HG02642 (cell line): Measurements from ENCODE around the gene CBX8.
"Not testable (repeated sequence)": the region's sequence is repeated elsewhere in the genome, so short reads cannot be mapped to it uniquely, and the experiment has no call there.

Source experiments
- ATAC-seq: cut with Tn5 transposase; IDR thresholded peaks from one replicate; pipeline ENCODE4 v1.9.1; 2021; ENCODE audit warnings: mild to moderate bottlenecking; ENCODE audit not compliant: unreplicated experiment, poor library complexity

CBX8 gene

DNA sequence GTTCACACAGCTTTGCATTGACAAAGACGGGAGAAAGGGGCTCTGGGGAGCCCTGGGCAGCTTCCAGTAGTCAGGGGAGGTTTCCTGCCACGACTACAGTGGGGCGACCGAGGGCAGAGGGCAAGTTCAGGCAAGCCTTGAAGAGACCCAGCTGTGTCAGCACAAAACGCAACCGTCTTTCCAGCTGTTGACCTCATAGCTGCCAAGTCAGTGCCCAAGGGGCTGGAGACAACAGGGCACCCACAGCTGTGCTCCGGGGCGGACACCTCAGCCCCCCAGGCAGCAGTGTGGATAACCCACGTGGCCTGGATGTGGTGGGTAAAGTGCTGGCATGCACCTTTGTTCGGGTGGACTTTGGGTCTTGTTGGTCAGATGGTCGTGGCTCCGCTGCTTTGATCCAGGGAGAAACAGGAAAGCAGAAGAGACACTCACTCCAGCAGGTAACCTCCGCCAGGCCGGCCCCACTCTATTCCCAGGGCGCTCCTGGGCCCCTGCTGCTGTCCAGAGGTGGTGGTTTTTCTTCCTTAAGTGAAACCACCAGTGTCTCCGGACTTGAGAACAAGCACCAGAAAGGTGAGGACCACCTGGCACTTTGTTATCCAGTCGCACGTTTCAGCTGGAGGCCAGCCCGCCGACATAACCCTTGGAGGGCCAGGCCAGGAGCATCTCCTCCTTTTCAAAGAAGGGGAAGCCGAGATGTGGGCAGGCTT is 36.5 kb downstream of the CBX8 start:
- no peak for ATAC-seq

DNA sequence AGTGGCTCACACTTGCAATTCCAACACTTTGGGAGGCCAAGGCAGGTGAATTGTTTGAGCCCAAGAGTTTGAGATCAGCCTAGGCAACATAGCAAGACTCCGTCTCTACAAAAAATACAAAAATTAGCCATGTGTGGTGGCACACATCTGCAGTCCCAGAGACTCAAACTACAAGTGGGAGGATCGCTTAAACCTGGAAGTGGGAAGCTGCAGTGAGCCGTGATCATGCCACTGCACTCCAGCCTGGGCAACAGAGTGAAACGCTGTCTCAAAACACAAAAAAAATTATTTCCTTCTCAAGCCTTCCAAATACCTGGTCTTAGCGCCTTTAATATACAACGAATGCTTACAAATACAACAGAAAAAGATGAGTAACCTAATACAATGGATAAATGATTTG is 38.6 kb downstream of the CBX8 start:
- ATAC-seq = no peak

DNA sequence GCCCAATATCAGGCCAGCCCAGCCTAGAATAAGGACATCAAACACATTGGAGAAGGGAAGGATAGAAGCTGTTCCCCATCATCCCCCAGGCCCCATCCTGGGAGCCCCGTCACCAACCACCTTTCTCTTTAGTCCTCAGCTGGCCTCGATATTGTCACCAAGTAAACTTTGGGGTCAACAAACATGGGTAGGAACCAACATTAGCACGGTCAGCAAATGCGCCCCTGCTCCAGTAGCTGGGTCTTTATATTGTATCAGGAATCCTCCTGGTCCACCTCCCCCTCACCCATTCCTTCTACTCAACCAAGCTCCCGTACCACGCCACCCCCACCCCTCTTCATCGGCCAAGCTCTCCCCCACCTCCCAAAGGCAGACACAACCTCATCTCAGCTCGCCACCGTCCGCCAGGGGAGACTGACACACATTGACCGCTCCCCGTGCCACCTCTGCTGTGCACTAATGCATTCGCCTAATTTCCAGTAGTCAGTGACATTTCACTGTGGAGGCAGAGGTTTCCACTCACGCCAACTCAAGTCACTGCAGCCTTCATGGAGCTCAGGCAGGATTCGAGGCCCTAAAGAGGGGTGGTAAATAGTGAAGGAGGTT is 39.6 kb downstream of the CBX8 start:
- no peak for ATAC-seq

DNA sequence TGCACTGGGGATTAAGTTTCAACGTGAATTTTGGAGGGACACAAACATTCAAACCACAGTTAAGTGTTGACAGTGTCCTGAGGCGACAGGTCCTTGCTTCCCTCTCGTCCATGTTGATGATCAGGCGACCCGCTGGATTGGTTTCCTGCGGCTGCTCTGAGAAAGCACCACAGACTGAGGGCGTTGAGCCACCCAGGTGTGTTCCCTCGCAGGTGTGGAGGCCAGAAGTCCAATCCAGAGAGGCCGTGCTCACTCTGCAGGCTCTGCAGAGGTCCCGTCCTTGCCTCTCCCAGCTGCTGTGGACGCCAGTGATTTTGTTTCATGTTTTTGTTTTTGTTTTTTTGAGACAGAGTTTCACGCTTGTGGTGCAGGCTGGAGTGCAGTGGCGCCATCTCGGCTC is 41.3 kb downstream of the CBX8 start:
- no peak for ATAC-seq

DNA sequence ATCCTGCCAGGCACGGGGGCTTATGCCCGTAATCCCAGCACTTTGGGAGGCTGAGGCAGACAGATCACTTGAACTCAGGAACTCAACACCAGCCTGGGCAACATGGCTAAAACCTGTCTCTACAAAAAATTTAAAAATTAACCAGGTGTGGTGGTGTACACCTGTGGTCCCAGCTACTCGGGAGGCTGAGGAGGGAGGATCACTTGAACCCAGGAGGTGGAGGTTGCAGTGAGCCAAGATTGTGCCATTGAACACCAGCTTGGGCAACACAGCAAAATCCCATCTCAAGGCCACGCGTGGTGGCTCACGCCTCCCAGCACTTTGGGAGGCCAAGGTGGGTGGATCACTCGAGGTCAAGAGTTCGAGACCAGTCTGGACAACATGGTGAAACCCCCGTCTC is 42.0 kb downstream of the CBX8 start:
- ATAC-seq = not testable (repeated sequence)

DNA sequence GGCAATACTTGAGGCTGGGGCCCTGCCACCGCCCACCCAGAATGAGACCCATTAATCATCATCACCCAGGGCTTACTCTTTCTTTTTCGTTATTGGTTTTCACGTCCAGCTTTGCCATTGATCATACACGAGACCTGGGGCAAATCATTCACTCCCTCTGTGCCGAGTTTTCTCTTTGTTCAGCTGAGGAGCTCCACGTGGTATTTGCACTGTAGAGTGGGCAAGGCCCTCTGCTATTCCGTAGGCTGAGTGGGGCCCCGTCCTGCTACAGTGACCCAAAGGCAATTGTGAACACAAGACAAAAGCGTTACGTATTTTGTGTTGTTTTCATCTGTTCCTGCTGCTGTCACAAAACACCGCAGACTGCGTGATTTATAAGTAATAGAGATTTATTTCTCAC is 42.5 kb downstream of the CBX8 start:
- no peak for ATAC-seq

DNA sequence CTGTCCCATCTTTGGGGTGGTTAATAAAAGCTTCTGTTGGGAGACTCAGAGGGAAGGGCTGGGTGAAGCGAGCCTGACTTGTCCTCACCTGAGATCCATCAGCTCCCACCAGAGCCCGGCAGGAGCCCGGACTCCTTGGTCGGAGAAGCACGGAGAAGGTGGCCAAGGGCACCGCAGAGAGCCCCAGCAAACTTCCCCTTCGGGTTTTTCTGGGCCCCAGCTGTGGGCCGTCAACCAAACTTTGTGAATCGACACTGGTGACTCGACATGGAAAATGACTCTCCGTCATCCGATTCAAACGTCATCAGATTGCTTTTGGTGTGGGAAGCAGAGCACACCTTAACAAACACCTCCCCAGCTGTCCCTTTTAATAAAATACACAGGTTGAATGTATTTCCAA is 44.7 kb downstream of the CBX8 start:
- ATAC-seq = no peak

DNA sequence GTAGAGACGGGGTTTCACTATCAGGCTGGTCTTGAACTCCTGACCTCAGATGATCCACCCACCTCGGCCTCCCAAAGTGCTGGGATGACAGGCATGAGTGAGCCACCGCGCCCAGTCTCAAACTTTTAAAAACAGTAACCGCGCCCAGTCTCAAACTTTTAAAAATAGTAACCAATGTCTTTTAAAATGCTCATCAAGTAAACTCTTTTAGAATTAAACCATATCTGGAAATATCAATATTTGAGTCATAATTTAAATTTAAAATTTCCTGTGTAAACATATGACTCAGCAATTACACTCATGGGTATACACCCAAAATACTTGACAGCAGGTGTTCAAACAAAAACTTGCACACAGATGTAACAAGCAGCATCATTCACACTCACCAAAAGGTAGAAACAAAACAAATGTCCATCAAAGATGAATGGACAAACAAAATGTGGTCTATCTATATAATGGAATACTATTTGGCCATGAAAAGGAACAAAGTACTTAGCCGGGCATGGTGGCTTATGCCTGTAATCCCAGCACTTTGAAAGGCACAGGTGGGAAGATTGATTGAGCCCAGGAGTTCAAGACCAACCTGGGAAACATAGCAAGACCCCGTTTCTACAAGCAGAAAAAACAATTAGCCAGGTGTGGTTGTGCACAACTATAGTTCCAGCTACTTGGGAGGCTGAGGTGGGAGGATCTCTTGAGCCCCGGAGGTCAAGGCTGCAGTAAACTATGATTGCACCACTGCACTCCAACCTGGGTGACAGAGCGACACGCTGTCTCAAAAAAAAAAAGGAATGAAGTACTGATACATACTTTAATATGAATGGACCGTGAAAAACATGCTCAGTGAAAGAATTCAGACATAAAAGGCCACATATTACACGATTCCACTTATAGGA is 46.0 kb downstream of the CBX8 start:
- ATAC-seq = no peak

DNA sequence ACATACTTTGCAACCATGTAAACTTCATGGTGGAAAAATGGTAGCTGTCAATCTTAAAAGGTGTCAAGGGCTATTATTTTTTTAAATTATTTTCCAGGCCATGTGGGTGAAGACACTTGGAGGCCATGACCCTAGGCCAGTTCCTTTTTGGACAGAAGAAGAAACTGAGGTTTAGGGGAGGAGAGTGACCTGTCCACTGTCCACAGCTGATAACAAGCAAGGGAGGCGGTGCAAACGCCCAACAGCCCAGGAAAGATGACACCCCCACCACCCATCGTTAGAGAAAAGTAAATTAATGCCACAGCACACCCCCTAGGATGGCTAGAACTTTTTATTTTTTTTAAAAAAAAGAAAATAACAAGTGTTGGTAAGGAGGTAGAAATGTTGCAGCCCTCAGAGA is 46.9 kb downstream of the CBX8 start:
- ATAC-seq = no peak

DNA sequence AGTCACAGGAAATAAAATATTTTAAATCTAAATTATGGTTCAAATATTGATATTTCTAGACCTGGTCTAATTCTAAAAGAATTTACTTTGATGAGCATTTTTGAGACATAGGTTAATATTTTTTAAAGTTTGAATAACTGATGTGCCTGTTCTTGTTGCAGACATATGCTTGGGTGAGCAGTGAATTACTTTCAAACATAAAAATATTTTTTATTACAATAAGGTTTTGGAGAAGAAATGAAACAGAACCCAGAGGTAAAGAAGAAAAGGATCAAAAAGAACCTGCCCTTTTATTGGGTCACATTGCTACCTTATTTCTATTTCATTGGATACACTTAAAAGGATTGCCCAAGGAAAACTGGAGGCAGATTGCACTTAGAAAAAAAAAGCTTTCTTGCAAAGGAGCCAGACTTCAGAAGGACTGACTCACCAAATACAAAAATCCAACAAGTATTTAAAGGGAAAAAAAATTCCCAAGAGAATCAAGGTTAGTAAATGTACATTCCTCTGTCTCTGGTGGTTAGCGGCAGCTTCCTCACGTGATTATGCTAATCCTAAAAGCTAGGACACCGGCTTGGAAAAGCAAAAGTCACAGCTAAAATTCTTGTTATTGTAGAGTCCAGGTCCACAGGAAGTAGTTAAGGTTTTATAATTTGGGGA is 47.6 kb downstream of the CBX8 start:
- ATAC-seq = no peak

DNA sequence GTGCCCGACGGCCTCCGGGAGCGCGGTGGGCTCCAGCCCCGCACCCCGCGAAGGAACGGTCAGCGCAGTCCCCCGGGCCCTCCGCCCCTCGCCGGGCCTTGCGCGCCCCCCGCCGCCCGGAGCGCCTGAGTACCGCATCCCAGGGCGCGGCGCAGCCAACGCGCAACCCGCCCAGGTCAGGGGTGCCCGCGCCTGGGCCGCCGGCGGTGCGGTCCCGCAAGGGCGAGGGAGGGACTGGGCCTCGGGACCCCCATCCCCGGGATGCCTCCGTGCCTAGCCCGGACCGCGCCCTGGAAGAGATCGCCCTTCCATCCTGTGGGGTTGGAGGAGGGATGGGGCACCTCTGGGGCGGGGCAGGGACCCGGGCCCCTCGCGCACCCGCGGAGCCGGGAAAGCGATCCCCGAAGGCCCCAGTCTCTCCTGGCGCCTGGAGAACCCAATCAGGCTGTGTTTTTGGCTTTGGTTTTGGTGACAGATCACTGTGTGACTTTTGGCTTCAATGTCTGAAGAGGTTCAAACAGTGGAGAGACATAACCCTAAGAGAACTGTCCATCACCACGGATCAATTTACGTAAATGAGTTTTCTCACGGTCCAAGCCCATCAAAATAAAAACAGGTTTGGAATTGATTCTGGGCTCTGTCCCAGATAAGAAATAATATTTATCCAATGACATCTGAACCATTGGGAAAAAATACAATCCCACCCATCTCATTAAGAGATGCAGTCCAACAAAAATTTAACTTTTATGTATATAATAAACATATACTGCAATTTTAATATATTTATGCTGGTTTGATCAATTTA is 48.4 kb downstream of the CBX8 start:
- no peak for ATAC-seq

DNA sequence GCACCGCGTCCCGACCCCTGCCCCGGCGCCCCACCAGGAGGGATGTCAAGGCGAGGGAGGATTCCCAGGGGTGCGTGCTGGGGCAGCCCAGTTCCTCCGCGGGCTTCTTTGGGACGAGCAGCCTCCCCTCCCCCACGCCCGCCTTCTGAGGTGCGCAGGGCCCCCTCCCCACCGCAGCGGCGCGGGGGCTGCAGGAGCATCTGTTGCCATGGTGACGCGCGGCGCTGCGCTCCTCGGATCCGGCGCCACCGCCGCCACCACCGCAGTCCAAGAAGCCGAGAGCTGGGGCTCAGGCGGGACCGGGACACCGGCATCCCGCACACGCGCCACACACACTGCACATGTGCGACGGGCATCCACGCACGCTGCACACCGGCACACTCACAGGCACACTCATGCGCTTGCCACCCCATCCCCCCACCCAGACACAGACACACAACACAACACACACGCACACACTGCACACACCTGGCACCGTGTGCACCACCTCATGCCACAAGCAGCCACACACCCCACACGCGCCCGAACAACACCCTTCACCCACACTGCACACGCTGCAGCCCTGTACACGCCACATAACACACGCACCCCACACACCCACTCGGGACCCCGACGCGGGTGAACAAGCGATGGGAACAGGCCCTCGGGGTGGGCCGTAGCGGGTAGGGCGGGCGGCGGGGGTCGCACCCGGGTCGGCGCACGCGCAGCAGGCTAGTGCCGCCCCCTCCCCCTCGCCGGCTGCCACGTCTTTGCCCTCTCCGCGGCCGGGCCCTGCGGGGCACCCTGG is 49.2 kb downstream of the CBX8 start:
- ATAC-seq = no peak

DNA sequence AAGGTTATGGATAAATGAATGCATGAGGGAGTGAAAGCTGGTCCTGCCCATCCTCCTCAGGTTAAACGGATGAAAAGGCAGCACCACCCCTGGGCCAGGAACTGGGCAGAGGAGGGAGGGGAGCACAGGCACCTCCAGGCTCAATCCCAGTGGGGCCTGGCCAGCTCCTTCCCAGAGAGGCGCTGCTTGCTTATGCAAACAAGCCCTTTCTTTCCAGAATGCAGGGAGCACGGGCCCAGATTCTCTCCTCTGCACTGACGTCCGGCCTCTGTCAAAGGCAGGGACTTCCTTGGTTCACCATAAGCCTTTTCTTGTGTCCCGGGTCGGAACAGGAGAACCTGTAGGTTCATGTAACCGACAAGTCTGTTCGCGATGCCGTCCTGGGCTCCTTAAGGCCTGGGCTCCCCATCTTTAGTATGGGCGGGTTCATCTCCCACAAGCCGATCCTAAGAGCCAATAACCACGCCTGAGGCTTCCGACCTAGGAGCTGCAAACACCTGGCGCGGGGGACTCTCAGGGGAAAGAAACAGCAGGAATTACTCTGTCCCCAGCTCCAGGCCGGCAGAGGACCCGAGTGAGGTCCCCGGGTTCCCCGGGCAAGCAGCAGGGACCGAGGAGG is 49.9 kb downstream of the CBX8 start:
- no peak for ATAC-seq

DNA sequence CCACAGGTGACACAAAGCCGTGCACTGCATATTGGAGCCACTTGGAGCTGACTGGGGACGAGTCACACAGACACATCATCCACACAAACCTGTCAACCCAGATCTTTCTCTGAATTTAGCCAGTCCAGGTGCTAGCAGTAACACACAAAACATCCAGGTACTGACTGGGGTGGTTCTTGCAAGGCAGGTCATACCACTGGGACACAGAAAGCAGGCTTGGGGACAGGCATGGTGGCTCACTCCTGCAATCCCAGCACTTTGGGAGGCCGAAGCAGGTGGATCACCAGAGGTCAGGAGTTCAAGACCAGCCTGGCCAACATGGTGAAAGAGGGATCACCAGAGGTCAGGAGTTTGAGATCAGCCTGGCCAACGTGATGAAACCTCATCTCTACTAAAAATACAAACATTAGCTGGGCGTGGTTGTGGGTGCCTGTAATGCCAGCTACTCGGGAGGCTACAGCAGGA is 51.2 kb downstream of the CBX8 start:
- ATAC-seq = no peak

DNA sequence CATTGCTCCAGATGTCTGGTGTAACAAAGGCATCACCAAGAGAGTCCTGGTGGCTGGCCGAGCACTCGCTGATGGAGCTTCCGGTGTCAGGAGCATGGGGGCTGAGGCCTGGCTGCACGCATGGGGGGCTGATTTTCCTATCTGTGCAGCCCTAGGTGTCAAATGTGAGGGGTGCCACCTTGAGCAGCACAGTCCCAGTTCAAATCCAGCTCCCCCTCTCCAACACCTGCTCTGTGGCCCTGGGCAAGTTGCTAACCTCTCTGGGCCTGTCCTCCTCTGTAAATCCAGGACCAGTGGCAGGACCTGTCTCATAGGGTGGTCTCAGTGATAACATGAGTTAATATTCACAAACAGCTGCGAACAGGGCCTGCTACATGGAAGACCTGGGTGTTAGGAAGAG is 53.3 kb downstream of the CBX8 start:
- no peak for ATAC-seq

DNA sequence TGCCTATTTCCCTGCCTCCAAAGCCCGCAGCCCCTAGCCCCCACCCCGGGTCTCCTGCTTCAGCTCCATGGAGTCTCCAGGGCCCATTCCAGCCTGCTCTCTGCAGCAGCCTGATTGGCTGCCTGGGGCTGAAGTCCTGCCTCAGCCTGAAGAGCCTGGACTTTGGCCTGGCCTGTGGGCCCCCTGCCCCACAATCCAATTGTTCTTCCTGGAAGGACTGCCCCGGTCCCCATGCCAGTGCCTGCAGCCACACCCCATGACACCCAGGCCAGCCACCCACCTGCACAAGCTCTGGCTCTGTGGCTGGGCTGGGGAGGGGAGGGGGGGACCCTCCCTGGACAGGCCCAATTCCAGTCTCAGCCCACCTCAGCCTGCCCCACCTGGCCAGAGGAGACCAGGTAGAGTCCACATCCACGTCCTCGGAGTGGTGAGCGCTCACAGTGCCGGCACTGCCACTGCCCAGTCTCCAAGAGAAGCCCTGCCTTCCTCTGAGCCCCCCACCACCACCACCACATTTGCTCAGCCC is 53.9 kb downstream of the CBX8 start:
- ATAC-seq = no peak

DNA sequence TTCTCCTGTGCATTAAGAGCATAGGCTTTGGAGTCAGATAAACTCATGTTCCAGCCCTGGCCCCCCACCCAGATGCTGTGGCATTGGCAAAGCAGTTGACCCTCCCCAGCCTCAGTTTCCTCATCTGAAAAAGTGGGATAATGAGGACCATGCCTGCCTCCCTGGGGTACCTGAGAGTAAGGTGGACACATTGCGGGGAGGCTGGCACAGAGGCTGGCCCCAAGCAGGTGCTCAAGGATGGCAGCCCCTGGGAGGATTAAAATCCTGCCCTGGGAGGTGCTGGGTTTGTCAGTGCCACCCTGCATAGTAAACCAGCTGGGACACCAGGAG is 54.3 kb downstream of the CBX8 start:
- no peak for ATAC-seq
